Fibroblast of pulmonary artery (primary cell): ENCODE data around the gene CPOX.

Source experiments
- DNase-seq: peaks from one replicate; pipeline ENCODE4 v3.0.0-alpha.2; 2010; ENCODE audit warnings: low read depth
- H3K4me3 ChIP-seq: replicated peaks from 2 replicates; pipeline ENCODE4 v1.5.1; 2011; ENCODE audit warnings: low read depth, mild to moderate bottlenecking, control low read depth, low read length, moderate library complexity
- TF ChIP-seq, protein P1 (sequence below): IDR thresholded peaks from 2 replicates; pipeline ENCODE4 v1.5.1; 2011; ENCODE audit warnings: mild to moderate bottlenecking, control low read depth, low read length, inconsistent platforms; ENCODE audit errors: missing control alignments

CPOX gene

DNA sequence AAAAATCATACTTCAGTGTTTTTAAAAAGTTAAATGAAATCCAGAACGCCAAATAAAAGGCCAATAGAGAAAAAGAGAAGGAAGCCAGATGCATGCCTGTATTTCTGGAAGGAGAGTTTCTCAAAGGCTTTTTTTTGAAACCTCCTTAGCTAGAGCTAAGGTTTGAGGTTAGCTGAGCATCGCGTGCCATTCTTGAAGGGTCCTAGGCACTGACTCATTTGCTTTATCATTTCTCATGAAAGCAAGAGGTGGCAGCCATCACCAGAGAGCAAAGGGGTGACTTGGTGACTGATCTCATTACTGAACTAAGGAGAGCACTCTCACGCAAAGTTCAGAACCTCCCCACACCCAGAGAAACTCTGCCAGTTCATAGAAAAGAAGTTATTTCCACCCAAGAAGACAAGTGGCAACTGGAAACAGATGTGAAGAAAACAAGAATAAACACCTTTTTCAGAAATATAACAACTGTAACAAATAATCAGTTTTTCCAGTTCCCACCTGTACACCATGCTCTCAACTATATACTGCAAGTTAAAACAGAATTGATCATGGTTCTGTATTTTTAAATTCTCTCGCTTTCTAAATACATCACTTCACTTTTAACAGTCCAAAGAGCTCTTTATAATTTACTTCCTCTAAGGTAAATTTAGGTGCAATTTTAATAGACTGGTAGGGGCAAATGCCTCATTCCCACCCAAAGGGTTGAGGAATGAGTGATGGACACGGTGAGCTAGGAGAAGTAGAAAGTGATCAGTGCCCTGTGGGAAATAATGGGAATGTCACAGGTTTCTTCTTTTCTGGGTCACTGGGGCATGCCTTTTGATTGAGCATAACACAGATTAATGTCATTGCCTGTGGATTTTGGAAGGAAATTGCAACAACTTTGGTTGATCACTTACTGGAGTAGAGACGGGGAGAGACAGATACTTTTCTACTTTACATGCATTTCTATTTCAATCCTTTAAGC, 37.0 kb downstream of the CPOX start:
- TF ChIP-seq, protein P1, sequence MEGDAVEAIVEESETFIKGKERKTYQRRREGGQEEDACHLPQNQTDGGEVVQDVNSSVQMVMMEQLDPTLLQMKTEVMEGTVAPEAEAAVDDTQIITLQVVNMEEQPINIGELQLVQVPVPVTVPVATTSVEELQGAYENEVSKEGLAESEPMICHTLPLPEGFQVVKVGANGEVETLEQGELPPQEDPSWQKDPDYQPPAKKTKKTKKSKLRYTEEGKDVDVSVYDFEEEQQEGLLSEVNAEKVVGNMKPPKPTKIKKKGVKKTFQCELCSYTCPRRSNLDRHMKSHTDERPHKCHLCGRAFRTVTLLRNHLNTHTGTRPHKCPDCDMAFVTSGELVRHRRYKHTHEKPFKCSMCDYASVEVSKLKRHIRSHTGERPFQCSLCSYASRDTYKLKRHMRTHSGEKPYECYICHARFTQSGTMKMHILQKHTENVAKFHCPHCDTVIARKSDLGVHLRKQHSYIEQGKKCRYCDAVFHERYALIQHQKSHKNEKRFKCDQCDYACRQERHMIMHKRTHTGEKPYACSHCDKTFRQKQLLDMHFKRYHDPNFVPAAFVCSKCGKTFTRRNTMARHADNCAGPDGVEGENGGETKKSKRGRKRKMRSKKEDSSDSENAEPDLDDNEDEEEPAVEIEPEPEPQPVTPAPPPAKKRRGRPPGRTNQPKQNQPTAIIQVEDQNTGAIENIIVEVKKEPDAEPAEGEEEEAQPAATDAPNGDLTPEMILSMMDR, result no peak
- H3K4me3 ChIP-seq, result no peak overlapping the region
- no peak for DNase-seq

DNA sequence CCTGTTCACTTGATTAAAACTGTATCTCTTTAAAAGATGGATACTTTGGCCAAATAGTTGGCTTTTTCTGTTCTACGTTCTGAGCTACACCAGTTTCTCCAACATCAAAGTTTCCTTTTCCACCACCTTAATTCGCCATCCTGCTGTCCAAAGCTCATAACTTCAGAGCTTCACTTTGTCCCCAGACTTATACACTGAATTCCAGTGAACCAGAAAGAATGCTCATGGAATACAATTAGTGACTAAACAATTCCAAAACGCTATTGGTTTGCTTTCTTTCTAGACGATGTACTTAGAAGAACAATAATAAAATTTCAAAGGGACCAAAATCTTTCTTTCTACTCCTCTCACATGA, 38.4 kb downstream of the CPOX start:
- H3K4me3 ChIP-seq, result no peak overlapping the region
- TF ChIP-seq, protein P1, result no peak
- DNase-seq, result no peak

- H3K4me3 ChIP-seq, result no peak overlapping the region
- TF ChIP-seq, protein P1, result no peak
- DNase-seq, result no peak
These were observed 38.8 kb downstream of the CPOX start for GRCh38 chr3:98554580-98554979.

DNA sequence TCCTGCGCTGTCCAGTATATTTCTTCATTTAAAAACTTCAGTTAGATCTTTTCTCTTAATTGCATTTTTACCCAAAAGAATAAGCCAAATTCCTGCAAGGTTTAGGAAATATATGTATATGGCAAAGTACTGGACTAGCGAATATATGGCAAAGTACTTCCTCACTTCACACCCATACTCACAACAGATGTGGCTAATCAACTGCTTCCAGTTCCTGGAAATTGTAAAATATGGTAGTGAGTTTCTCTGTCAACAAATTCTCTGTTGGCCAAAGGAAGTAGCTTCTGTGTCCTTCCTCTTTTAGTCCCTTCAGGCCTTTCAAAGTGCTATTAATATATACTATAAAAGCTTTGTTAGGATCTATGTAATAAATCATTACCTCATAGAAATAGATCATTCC, 39.7 kb downstream of the CPOX start:
- no peak for DNase-seq
- H3K4me3 ChIP-seq, result no peak overlapping the region
- TF ChIP-seq, protein P1, result no peak

DNA sequence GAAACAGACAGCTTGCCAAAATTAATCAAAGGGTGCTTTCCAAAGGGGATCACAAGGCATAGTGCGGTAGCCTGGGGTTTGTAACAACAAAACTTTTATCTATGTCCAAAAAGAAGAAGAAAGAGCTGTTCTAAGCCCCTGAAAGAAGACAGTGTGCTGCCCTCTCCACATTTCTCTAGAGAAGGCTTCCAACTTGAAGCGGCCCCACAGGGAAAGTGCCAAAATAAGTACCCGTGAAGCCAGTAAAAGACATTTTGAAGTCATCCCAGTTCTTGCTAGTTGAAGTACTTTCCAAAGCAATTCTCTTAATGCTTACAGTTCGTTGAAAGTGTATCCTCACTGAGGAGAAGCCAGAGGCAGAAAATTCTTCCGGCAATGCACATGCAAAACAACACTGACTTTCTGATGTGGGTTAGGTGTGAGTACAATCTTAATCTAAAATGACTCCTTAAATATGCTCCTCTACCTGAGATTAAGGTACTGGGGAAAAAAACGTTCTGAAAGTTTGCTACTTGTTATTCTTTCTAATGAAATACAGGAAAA, 40.3 kb downstream of the CPOX start:
- no peak overlapping the region for H3K4me3 ChIP-seq
- TF ChIP-seq, protein P1, result no peak
- no peak for DNase-seq

DNA sequence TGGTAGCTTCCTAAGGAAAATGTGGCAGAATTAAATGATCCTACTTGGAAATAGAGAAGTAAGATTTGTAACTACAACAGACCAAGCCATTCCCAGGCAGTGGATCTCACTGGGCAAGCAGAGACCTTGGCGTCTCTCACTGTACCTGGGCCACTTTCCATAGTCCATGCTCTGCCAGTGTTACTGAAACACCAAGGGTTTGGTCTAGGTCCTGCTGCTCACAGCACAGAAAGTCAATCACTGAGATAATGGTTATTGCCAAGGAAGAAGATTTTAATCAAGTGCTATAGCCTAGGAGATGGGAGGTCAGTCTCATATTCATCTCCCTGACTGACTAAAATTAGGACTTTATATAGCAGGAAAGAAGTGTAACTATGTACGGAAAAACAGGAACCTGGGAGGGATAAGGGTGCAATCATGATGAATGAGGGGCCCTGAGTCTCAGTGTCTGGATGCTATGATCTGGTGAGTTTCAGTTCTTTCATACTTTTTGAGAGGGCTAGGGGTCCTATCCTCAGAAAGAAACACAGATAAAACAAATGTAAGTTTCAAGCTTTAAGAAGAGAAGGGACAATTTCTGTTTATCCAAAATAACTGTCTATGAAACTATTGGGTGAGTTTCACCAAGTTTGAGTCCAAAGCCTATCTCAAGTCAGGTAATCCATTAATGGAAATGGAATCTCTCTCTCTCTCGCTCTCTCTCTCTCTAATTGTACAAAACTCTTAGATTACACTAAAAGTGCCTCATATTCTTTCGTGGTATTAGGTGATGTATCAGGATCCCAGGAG, 41.0 kb downstream of the CPOX start:
- no peak overlapping the region for H3K4me3 ChIP-seq
- TF ChIP-seq, protein P1, result no peak
- no peak for DNase-seq
